Esophagus squamous epithelium (tissue), 4 donors: ENCODE results near the gene AOPEP.

Source experiments
- POLR2A ChIP-seq, 4 donors: fragments of 450-650 bp; IDR thresholded peaks; one replicate each; pipeline ENCODE4 v1.6.1; 2017; ENCODE audit warnings: antibody characterized with exemption in 4 of 4, mild to moderate bottlenecking in 4 of 4, moderate library complexity in 3 of 4
- TF ChIP-seq, protein P1 (sequence below), 6 experiments: fragments of 450-650 bp in 4 of 6; fragments of 200-600 bp in 2 of 6; sonication (generic) in 2 of 6; IDR thresholded peaks; one replicate each; pipeline ENCODE4 v1.5.1; 2016 to 2019; ENCODE audit warnings: antibody characterized with exemption in 6 of 6, mild to moderate bottlenecking in 4 of 6, moderate library complexity in 4 of 6

DNA sequence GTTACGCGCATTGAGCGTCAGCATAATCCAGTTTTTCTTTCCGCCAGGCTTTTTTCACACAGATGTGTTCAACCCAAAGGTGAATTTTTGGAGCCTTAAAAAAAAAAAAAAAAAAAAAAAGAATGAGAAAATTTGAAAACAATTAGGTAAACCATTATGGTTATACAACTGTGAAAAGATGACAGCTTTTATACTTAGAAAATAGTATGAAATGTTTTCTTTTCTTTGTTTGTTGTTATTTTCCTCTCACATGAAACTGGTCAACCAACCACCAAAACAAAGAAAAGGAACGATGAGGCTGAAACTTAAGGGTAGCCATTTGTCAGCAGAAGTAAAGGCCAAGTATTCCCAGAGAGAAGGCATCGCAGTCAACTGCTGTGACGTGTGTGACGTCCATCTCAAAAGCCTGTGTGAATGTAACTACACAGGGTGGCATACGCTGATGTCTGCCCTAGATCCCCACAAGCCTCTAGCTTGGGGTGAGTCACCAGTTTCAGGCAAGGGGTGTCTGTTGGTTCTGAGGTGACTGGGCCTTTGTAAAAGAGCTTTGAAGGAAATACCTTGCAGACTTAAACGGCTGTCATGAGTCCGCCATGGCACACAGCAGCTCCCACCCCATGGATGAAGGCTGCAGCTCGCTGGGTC, 182.9 kb downstream of the AOPEP start:
- TF ChIP-seq, protein P1, sequence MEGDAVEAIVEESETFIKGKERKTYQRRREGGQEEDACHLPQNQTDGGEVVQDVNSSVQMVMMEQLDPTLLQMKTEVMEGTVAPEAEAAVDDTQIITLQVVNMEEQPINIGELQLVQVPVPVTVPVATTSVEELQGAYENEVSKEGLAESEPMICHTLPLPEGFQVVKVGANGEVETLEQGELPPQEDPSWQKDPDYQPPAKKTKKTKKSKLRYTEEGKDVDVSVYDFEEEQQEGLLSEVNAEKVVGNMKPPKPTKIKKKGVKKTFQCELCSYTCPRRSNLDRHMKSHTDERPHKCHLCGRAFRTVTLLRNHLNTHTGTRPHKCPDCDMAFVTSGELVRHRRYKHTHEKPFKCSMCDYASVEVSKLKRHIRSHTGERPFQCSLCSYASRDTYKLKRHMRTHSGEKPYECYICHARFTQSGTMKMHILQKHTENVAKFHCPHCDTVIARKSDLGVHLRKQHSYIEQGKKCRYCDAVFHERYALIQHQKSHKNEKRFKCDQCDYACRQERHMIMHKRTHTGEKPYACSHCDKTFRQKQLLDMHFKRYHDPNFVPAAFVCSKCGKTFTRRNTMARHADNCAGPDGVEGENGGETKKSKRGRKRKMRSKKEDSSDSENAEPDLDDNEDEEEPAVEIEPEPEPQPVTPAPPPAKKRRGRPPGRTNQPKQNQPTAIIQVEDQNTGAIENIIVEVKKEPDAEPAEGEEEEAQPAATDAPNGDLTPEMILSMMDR (IDR thresholded peaks at IDR 0.05) = no peak
- no peak for TF ChIP-seq POLR2A (IDR thresholded peaks at IDR 0.05)
